NCI-H345 treated with DMSO at 0.1 percent for 48 hours (cell line): ENCODE measurements around the gene ABRACL.

ENCODE experiments used
- DNase-seq: peaks from one replicate; lab custom pipeline; 2025; ENCODE audit not compliant: unreplicated experiment; lab: John Stamatoyannopoulos, UW

The ABRACL gene

GRCh38 chr6:139051396-139052060 is 23.0 kb downstream of the ABRACL start:
- DNase-seq: no peak

- DNase-seq: no peak
These were observed 24.8 kb downstream of the ABRACL start for GRCh38 chr6:139053382-139053781.

- DNase-seq: no peak
These were observed 25.5 kb downstream of the ABRACL start for GRCh38 chr6:139054001-139054400.

- DNase-seq: no peak
These were observed 27.2 kb downstream of the ABRACL start for GRCh38 chr6:139055709-139056108.

- no peak for DNase-seq
These were observed 29.5 kb downstream of the ABRACL start for GRCh38 chr6:139058029-139058428.

- DNase-seq: no peak
These were observed 31.8 kb downstream of the ABRACL start for GRCh38 chr6:139060332-139060731.

GRCh38 chr6:139062932-139063646 is 34.5 kb downstream of the ABRACL start:
- DNase-seq: no peak

- no peak for DNase-seq
These were observed 36.6 kb downstream of the ABRACL start for GRCh38 chr6:139064981-139065665.

GRCh38 chr6:139066080-139066479 is 37.5 kb downstream of the ABRACL start:
- no peak for DNase-seq

GRCh38 chr6:139068846-139069245 is 40.3 kb downstream of the ABRACL start:
- no peak for DNase-seq

GRCh38 chr6:139073118-139073517 is 44.6 kb downstream of the ABRACL start:
- no peak for DNase-seq

- no peak for DNase-seq
These were observed 50.5 kb downstream of the ABRACL start for GRCh38 chr6:139079018-139079417.

GRCh38 chr6:139080255-139080920 is 51.8 kb downstream of the ABRACL start:
- no peak for DNase-seq

GRCh38 chr6:139081471-139081870 is 52.9 kb downstream of the ABRACL start:
- no peak for DNase-seq

GRCh38 chr6:139082370-139082769 is 53.8 kb downstream of the ABRACL start:
- DNase-seq: no peak

GRCh38 chr6:139091826-139092225 is 63.3 kb downstream of the ABRACL start:
- DNase-seq: no peak
